H1 (cell line): ENCODE measurements around the gene PRKCA. TPM values are rescaled to one million over a fixed set of nuclear protein-coding genes. Genes with fewer than 3 reads are reported as not detected.

ENCODE experiments used
- CTCF ChIA-PET: fragments of 300-600 bp; sonication (Branson Sonifier 250); formaldehyde crosslinking; loops from one replicate; lab custom pipeline; 2021; ENCODE audit not compliant: partially characterized antibody; lab: Charles Lee
- POLR2A ChIA-PET: fragments of 300-600 bp; sonication (Branson Sonifier 250); formaldehyde crosslinking; loops from one replicate; lab custom pipeline; 2021; ENCODE audit warnings: inconsistent platforms; ENCODE audit not compliant: partially characterized antibody; lab: Charles Lee
- DNase-seq, 2 experiments: peaks; one replicate each; pipeline versions ENCODE4 v3.0.0 to v3.0.0-alpha.2; 2010 to 2022; ENCODE audit warnings: low spot score in 2 of 2, low read depth in 1 of 2, mixed read lengths in 1 of 2
- FAIRE-seq: peaks from 2 replicates; lab custom pipeline; 2011; peaks lifted over from hg19 to GRCh38; lab: Jason Lieb, UNC
- H2AFZ ChIP-seq: 2 replicates; pipeline ENCODE4 v1.8.1; 2012; ENCODE audit warnings: low read length, inconsistent platforms
- H2AK5ac ChIP-seq: 2 replicates; pipeline ENCODE4 v1.6.1; 2013; ENCODE audit warnings: low read depth, low read length
- H2BK120ac ChIP-seq: replicated peaks from 2 replicates; pipeline ENCODE3; 2013; ENCODE audit warnings: low read depth, low read length, inconsistent platforms
- H2BK12ac ChIP-seq: 2 replicates; pipeline ENCODE4 v1.6.1; 2013; ENCODE audit warnings: low read depth, low read length
- H2BK15ac ChIP-seq: 2 replicates; pipeline ENCODE4 v1.6.1; 2013; ENCODE audit warnings: low read length
- H2BK20ac ChIP-seq: 2 replicates; pipeline ENCODE4 v1.6.1; 2013; ENCODE audit warnings: low read length
- H2BK5ac ChIP-seq: 2 replicates; pipeline ENCODE4 v1.6.1; 2013; ENCODE audit warnings: low read depth, low read length
- H3K14ac ChIP-seq: 2 replicates; pipeline ENCODE4 v1.6.1; 2013; ENCODE audit warnings: inconsistent platforms; ENCODE audit not compliant: insufficient read length
- H3K18ac ChIP-seq: 2 replicates; pipeline ENCODE4 v1.6.1; 2013; ENCODE audit warnings: low read length; ENCODE audit errors: extremely low read depth
- H3K23ac ChIP-seq: 2 replicates; pipeline ENCODE4 v1.6.1; 2013; ENCODE audit warnings: inconsistent platforms; ENCODE audit not compliant: insufficient read length
- H3K23me2 ChIP-seq: 2 replicates; pipeline ENCODE4 v1.6.1; 2013; ENCODE audit warnings: low read depth, low read length
- H3K27ac ChIP-seq: 2 replicates; pipeline ENCODE4 v1.6.1; 2011; ENCODE audit warnings: low read depth, low read length, inconsistent platforms
- H3K27me3 ChIP-seq, 4 experiments: replicated peaks in 1 of 4; 1 replicate in 1 of 4; 2 replicates in 3 of 4; pipeline versions ENCODE4 v1.6.1 to v1.8.1; 2011 to 2013; ENCODE audit warnings: low read length in 3 of 4, mild to moderate bottlenecking in 3 of 4, inconsistent platforms in 2 of 4, mixed read lengths in 2 of 4, moderate library complexity in 1 of 4; ENCODE audit not compliant: control insufficient read depth in 3 of 4, insufficient read depth in 3 of 4; ENCODE audit errors: extremely low read depth in 1 of 4
- H3K36me3 ChIP-seq, 4 experiments: 2 replicates each; pipeline versions ENCODE4 v1.6.1 to v1.8.1; 2011 to 2013; ENCODE audit warnings: mild to moderate bottlenecking in 4 of 4, low read length in 3 of 4, moderate library complexity in 2 of 4, control low read depth in 1 of 4, inconsistent platforms in 1 of 4; ENCODE audit not compliant: insufficient read depth in 4 of 4, control insufficient read depth in 2 of 4
- H3K4ac ChIP-seq: replicated peaks from 2 replicates; pipeline ENCODE3; 2013; ENCODE audit warnings: low read length, low read depth, mixed read lengths, inconsistent platforms; ENCODE audit not compliant: insufficient read length
- H3K4me1 ChIP-seq, 4 experiments: replicated peaks in 1 of 4; 1 replicate in 1 of 4; 2 replicates in 3 of 4; pipeline versions ENCODE4 v1.6.1 to v1.8.1; 2011 to 2013; ENCODE audit warnings: low read length in 3 of 4, inconsistent platforms in 2 of 4, mixed read lengths in 1 of 4; ENCODE audit not compliant: insufficient read depth in 4 of 4, control insufficient read depth in 3 of 4
- H3K4me2 ChIP-seq, 2 experiments: 2 replicates each; pipeline versions ENCODE4 v1.6.1 to v1.8.1; 2011 to 2013; ENCODE audit warnings: low read depth in 2 of 2, low read length in 2 of 2, control low read depth in 1 of 2, inconsistent platforms in 1 of 2, mild to moderate bottlenecking in 1 of 2; ENCODE audit not compliant: insufficient read depth in 1 of 2
- H3K4me3 ChIP-seq, 4 experiments: fragments of 200-600, 300-600 bp in 1 of 4; sonication (generic), shearing (Covaris generic), sonication (Bioruptor Twin) in 1 of 4; 2 replicates each; pipeline versions ENCODE4 v1.5.1 to v1.8.1; 2011 to 2016; ENCODE audit warnings: low read length in 4 of 4, low read depth in 3 of 4, control low read depth in 2 of 4, inconsistent platforms in 2 of 4, mild to moderate bottlenecking in 2 of 4, mixed read lengths in 1 of 4, moderate library complexity in 1 of 4; ENCODE audit not compliant: insufficient read depth in 2 of 4; ENCODE audit errors: extremely low read depth in 1 of 4
- H3K56ac ChIP-seq: replicated peaks from 2 replicates; pipeline ENCODE3; 2013; ENCODE audit warnings: low read depth, mild to moderate bottlenecking, mixed read lengths, low read length, inconsistent platforms; ENCODE audit not compliant: insufficient read length
- H3K79me1 ChIP-seq: 2 replicates; pipeline ENCODE4 v1.6.1; 2013; ENCODE audit warnings: low read depth, low read length, control low read depth
- H3K79me2 ChIP-seq, 2 experiments: 2 replicates each; pipeline versions ENCODE4 v1.6.1 to v1.8.1; 2012 to 2013; ENCODE audit warnings: low read length in 2 of 2, mild to moderate bottlenecking in 2 of 2, inconsistent platforms in 1 of 2; ENCODE audit not compliant: insufficient read depth in 2 of 2, control insufficient read depth in 1 of 2
- H3K9ac ChIP-seq, 4 experiments: replicated peaks in 1 of 4; 1 replicate in 1 of 4; 2 replicates in 3 of 4; pipeline versions ENCODE4 v1.6.1 to v1.8.1; 2011 to 2013; ENCODE audit warnings: low read depth in 3 of 4, low read length in 3 of 4, control low read depth in 2 of 4, mild to moderate bottlenecking in 2 of 4, moderate library complexity in 2 of 4, inconsistent platforms in 1 of 4; ENCODE audit errors: extremely low read depth in 1 of 4
- H3K9me3 ChIP-seq, 2 experiments: 2 replicates each; pipeline versions ENCODE4 v1.6.1 to v1.8.1; 2012 to 2013; ENCODE audit warnings: mild to moderate bottlenecking in 2 of 2, moderate library complexity in 2 of 2, control low read depth in 1 of 2, inconsistent platforms in 1 of 2, low read depth in 1 of 2, low read length in 1 of 2, mixed read lengths in 1 of 2; ENCODE audit not compliant: insufficient read depth in 2 of 2
- H4K20me1 ChIP-seq, 2 experiments: replicated peaks in 1 of 2; 2 replicates each; pipeline versions ENCODE3 to v1.8.1; 2011 to 2013; ENCODE audit warnings: inconsistent platforms in 2 of 2, low read length in 2 of 2, mild to moderate bottlenecking in 1 of 2; ENCODE audit not compliant: insufficient read depth in 2 of 2, control insufficient read depth in 1 of 2
- H4K5ac ChIP-seq: 2 replicates; pipeline ENCODE4 v1.6.1; 2013; ENCODE audit warnings: low read length, low read depth, mixed read lengths, inconsistent platforms; ENCODE audit not compliant: insufficient read length
- H4K8ac ChIP-seq: 2 replicates; pipeline ENCODE4 v1.8.0; 2013; ENCODE audit warnings: mild to moderate bottlenecking, moderate library complexity, low read length, inconsistent platforms; ENCODE audit not compliant: insufficient read depth; ENCODE audit errors: extremely low read depth
- H4K91ac ChIP-seq: replicated peaks from 2 replicates; pipeline ENCODE3; 2013; ENCODE audit warnings: low read length, mixed read lengths, inconsistent platforms; ENCODE audit not compliant: insufficient read length
- ATF2 ChIP-seq: IDR thresholded peaks from 2 replicates; pipeline ENCODE4 v1.6.1; 2012; ENCODE audit warnings: low read length, inconsistent platforms
- E2F6 ChIP-seq: IDR thresholded peaks from 2 replicates; pipeline ENCODE4 v1.6.1; 2012; ENCODE audit warnings: inconsistent platforms
- EZH2 ChIP-seq: fragments of 200-600 bp; sonication (generic); IDR thresholded peaks from 2 replicates; pipeline ENCODE4 v1.7.1; 2012; ENCODE audit warnings: low read depth, mild to moderate bottlenecking, moderate library complexity, low read length, inconsistent platforms; ENCODE audit not compliant: severe bottlenecking
- GABPA ChIP-seq: IDR thresholded peaks from 2 replicates; pipeline ENCODE4 v1.6.1; 2011; ENCODE audit warnings: mild to moderate bottlenecking, low read length, moderate library complexity, borderline replicate concordance; ENCODE audit not compliant: insufficient read depth
- GTF2F1 ChIP-seq: IDR thresholded peaks from 2 replicates; pipeline ENCODE4 v1.6.1; 2012; ENCODE audit warnings: low read depth, low read length, improper control_type of control experiment, borderline replicate concordance
- MAFK ChIP-seq: IDR thresholded peaks from 2 replicates; pipeline ENCODE4 v1.6.1; 2012; ENCODE audit warnings: low read depth, mild to moderate bottlenecking, improper control_type of control experiment, low read length
- NRF1 ChIP-seq: IDR thresholded peaks from 2 replicates; pipeline ENCODE4 v1.6.1; 2011; ENCODE audit warnings: mild to moderate bottlenecking, low read depth, low read length, improper control_type of control experiment
- RAD21 ChIP-seq, 2 experiments: IDR thresholded peaks in 1 of 2; conservative IDR thresholded peaks in 1 of 2; 2 replicates each; pipeline ENCODE4 v1.6.1; 2011; ENCODE audit warnings: low read depth in 2 of 2, low read length in 2 of 2, improper control_type of control experiment in 1 of 2, inconsistent platforms in 1 of 2, mild to moderate bottlenecking in 1 of 2, moderate library complexity in 1 of 2
- RXRA ChIP-seq: IDR thresholded peaks from 2 replicates; pipeline ENCODE4 v1.6.1; 2011; ENCODE audit warnings: low read depth, mild to moderate bottlenecking, low read length, moderate library complexity; ENCODE audit not compliant: insufficient read depth
- TCF12 ChIP-seq: IDR thresholded peaks from 2 replicates; pipeline ENCODE4 v1.6.1; 2011; ENCODE audit warnings: low read depth, mild to moderate bottlenecking, low read length
- WGBS, 2 experiments: shearing (Covaris generic) in 1 of 2; methylation state at CpG; one replicate each; pipeline versions ENCODE4 v1.1.6 to v1.1.7; 2013 to 2015; ENCODE audit warnings: low lambda C conversion rate in 2 of 2, mixed read lengths in 2 of 2, inconsistent platforms in 1 of 2, low coverage in 1 of 2, missing lambda C conversion rate in 1 of 2; ENCODE audit not compliant: insufficient replicate concordance in 2 of 2, insufficient coverage in 1 of 2, insufficient read length in 1 of 2; ENCODE audit errors: extremely low coverage in 1 of 2, missing lambda C conversion rate in 1 of 2; 5-methylcytosine and 5-hydroxymethylcytosine counted together
- polyA plus RNA-seq, 7 experiments: library from polyadenylated mRNA; depleted of rRNA in 3 of 7; stranded (reverse) in 5 of 7; unstranded in 2 of 7; fragments of >200 nt in 5 of 7; fragments of 200-250 nt in 2 of 7; gene quantifications; 1 replicate in 5 of 7; 2 replicates in 1 of 7; 4 replicates in 1 of 7; pipeline versions ENCODE4 v1.2.1 to v1.2.3, GENCODE V29; 2011 to 2013; ENCODE audit warnings: missing spikeins in 2 of 7, mixed read lengths in 2 of 7
- total RNA-seq: library from RNA; stranded (reverse); fragmentation: NEBNext Ultra II Directional; extraction: Animal tissue kit (Norgen Biotek cat#: 25700); gene quantifications from 2 replicates; pipeline ENCODE4 v1.2.1, GENCODE V29; 2021

Gene PRKCA
- total and polyA plus RNA-seq, 2 of the 8 experiments (the other 6 are each of a cell fraction or from before 2014, with no cell fraction given), result 5.8 to 17.8 TPM

GRCh38 chr17:66466840-66467367, 164.5 kb downstream of the PRKCA start:
- Histone ChIP-seq H3K9ac (no peak overlapping the region), H3K9me3 (no peaks in the 10 kb centered on the region), H3K23ac (no peak overlapping the region), H3K79me1 (0 out of 2 replicates have a peak, but pooled peaks cover 2% of the 10 kb centered on the region), H3K18ac (no peak overlapping the region), H2AK5ac (no peak overlapping the region), H4K5ac (no peak overlapping the region), H3K79me2 (no peaks in the 10 kb centered on the region), H2BK5ac (no peak overlapping the region), H2AFZ (no peak overlapping the region), H3K23me2 (no peaks in the 10 kb centered on the region), H3K14ac (no peak overlapping the region), H4K91ac (no peak overlapping the region), H3K27me3 (no peaks in the 10 kb centered on the region; a peak in 1 of 7 replicates), H2BK12ac (no peak overlapping the region), H3K4me2 (no peak overlapping the region), H3K4me3 (no peak overlapping the region), H4K20me1 (peaks cover 0 to 1% of the 10 kb centered on the region in 2 experiments), H3K27ac (no peak overlapping the region), H3K4me1 (peaks cover 0 to 12% (median 8%) of the 10 kb centered on the region in 4 experiments; a peak in 6 of 7 replicates), H3K56ac (no peak overlapping the region), H2BK120ac (no peak overlapping the region), H3K36me3 (no peaks in the 10 kb centered on the region), H2BK20ac (no peak overlapping the region), H4K8ac (no peak overlapping the region), H3K4ac (no peak overlapping the region), H2BK15ac (no peak overlapping the region)
- FAIRE-seq (no peak), DNase-seq (no peak)
- ChIA-PET POLR2A (no interaction called here), CTCF (interaction anchor here (1.0 kb wide), 2 partner anchors 14 to 18 kb away, joined by 3 read pairs; no protein-coding TSS in a partner anchor)
- WGBS, 2 experiments, result 82% methylated on average over 7 of the region's 7 CpGs; no CpG with 5 or more reads in 1 of the 2 experiments
- TF ChIP-seq GTF2F1, result no peak
- no peak for TF ChIP-seq EZH2
- TF ChIP-seq ATF2, result no peak
- no peak for TF ChIP-seq TCF12
- no peak for TF ChIP-seq MAFK
- TF ChIP-seq E2F6, result no peak
- no peak for TF ChIP-seq GABPA
- TF ChIP-seq NRF1, result no peak
- TF ChIP-seq RAD21 (IDR thresholded peaks at IDR 0.05 in 1 of 2, conservative IDR thresholded peaks at IDR 0.05 in 1 of 2; ENCODE audit: low read depth in 2 of 2, low read length in 2 of 2), result no peak
- TF ChIP-seq RXRA, result no peak
